Measurements from ENCODE around the gene CFD. TPM values are rescaled to one million over a fixed set of nuclear protein-coding genes. Genes with fewer than 3 reads are reported as not detected.

CFD gene
- polyA plus RNA-seq, 1 donor (not counting 4 experiments of a cell fraction or from before 2014, with no cell fraction given), result 0.47 TPM

DNA sequence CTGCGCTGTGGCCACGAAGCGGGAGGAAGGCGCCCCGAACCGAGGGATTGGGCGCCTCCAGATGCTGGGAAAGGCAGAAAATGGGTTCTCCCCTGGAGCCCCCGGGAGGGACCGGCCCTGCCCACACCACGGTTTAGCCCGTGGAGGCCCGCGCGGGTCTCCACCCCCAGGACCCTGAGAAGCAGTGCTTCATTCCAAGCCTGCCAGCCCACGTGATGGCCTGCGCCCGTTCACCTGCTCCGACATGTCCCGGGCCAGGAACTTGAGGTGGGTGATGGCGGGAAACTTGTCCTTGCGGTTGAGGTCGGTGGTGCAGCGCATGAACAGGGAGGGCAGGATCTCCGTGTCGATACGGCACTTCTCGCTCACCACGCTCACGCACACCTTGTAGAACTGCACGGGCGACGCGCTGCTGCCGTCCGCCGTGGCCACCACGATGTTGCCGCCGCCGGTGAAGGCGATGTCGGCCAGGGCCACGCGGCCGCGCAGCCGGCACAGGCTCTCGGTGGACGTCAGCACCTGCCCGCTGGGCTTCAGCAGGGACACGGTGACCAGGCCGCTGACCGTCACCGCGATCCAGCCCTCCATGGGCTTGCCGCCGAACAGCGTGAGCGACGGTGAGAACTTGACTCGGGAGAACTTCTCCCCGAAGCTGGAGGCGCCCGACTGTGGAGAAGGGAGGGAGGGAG is 26.2 kb downstream of the CFD start:
- Histone ChIP-seq H3K4me2 (ENCODE audit: control insufficient read depth, extremely low read depth, insufficient read depth, low read depth, low read length) (no peak overlapping the region), H3K27ac (ENCODE audit: control insufficient read depth, insufficient read depth, low read length) (no peak overlapping the region), H3K36me3 (ENCODE audit: control insufficient read depth in 2 of 2, extremely low read depth in 1 of 2, insufficient read depth in 2 of 2, low read length in 2 of 2) (peaks cover 17 to 18% of the 10 kb centered on the region in 2 experiments), H3K27me3 (ENCODE audit: control insufficient read depth, extremely low read depth, insufficient read depth, low read length) (no peaks in the 10 kb centered on the region), H3K9me1 (ENCODE audit: control insufficient read depth, extremely low read depth, insufficient read depth, low read length) (no peaks in the 10 kb centered on the region), H2AFZ (ENCODE audit: control insufficient read depth, low read length) (no peak overlapping the region), H3K4me1 (ENCODE audit: control insufficient read depth, extremely low read depth, insufficient read depth, low read length) (peaks cover 6% of the 10 kb centered on the region), H4K20me1 (ENCODE audit: control insufficient read depth, extremely low read depth, insufficient read depth, low read length) (peaks cover 2% of the 10 kb centered on the region), H3K4me3 (ENCODE audit: control insufficient read depth in 2 of 3, extremely low read depth in 1 of 3, insufficient read depth in 2 of 3, low read depth in 1 of 3, low read length in 3 of 3) (no peak overlapping the region), H3K9ac (ENCODE audit: control insufficient read depth, extremely low read depth, insufficient read depth, low read length) (no peak overlapping the region), H3K9me3 (ENCODE audit: control insufficient read depth, low read depth, low read length) (no peaks in the 10 kb centered on the region), H3K79me2 (ENCODE audit: control insufficient read depth, insufficient read depth, low read length) (no peaks in the 10 kb centered on the region)
- DNase-seq (ENCODE audit: low read depth, low spot score), result no peak
- no peak for FAIRE-seq
- dilution Hi-C loops (cut with MboI; ENCODE audit: extremely low pct_ligation_motif_present, low sequenced_read_pairs), result no loop called here
- TF ChIP-seq, protein P1, sequence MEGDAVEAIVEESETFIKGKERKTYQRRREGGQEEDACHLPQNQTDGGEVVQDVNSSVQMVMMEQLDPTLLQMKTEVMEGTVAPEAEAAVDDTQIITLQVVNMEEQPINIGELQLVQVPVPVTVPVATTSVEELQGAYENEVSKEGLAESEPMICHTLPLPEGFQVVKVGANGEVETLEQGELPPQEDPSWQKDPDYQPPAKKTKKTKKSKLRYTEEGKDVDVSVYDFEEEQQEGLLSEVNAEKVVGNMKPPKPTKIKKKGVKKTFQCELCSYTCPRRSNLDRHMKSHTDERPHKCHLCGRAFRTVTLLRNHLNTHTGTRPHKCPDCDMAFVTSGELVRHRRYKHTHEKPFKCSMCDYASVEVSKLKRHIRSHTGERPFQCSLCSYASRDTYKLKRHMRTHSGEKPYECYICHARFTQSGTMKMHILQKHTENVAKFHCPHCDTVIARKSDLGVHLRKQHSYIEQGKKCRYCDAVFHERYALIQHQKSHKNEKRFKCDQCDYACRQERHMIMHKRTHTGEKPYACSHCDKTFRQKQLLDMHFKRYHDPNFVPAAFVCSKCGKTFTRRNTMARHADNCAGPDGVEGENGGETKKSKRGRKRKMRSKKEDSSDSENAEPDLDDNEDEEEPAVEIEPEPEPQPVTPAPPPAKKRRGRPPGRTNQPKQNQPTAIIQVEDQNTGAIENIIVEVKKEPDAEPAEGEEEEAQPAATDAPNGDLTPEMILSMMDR (optimal IDR thresholded peaks at IDR 0.05 in 1 of 3, IDR thresholded peaks at IDR 0.05 in 1 of 3, conservative IDR thresholded peaks at IDR 0.05 in 1 of 3; ENCODE audit: extremely low read depth in 1 of 3, insufficient read depth in 2 of 3, low read length in 3 of 3), result no peak
- no peak for TF ChIP-seq EZH2 (IDR thresholded peaks at IDR 0.05; ENCODE audit: low read length)

DNA sequence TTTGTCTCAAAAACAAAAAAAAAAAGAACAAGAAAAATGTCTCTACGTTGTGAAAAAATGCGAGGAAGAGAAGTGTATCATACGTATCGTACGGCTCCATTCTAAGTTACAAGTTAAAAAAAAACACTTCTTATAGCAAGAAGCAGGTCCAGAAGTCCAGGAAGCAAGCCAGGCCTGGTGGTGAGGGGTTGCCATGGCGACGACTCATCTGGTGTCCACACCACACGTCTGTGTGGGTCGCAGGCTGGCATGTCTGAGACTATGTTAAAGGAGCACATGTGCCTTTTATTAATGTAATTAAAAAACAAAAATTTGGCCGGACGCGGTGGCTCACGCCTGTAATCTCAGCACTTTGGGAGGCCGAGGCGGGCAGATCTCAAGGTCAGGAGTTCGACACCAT is 27.6 kb downstream of the CFD start:
- no peaks in the 10 kb centered on the region for H3K79me2 ChIP-seq (ENCODE audit: control insufficient read depth, insufficient read depth, low read length)
- no peak for TF ChIP-seq EZH2 (IDR thresholded peaks at IDR 0.05; ENCODE audit: low read length)
- TF ChIP-seq, protein P1 (optimal IDR thresholded peaks at IDR 0.05 in 1 of 3, IDR thresholded peaks at IDR 0.05 in 1 of 3, conservative IDR thresholded peaks at IDR 0.05 in 1 of 3; ENCODE audit: extremely low read depth in 1 of 3, insufficient read depth in 2 of 3, low read length in 3 of 3), result no peak
- peaks cover 2% of the 10 kb centered on the region for H4K20me1 ChIP-seq (ENCODE audit: control insufficient read depth, extremely low read depth, insufficient read depth, low read length)
- H3K9ac ChIP-seq (ENCODE audit: control insufficient read depth, extremely low read depth, insufficient read depth, low read length), result no peak overlapping the region
- H2AFZ ChIP-seq (ENCODE audit: control insufficient read depth, low read length), result no peak overlapping the region
- H3K27ac ChIP-seq (ENCODE audit: control insufficient read depth, insufficient read depth, low read length), result no peak overlapping the region
- dilution Hi-C loops (cut with MboI; ENCODE audit: extremely low pct_ligation_motif_present, low sequenced_read_pairs), result no loop called here
- no peaks in the 10 kb centered on the region for H3K9me1 ChIP-seq (ENCODE audit: control insufficient read depth, extremely low read depth, insufficient read depth, low read length)
- peaks cover 9 to 14% of the 10 kb centered on the region in 2 experiments for H3K36me3 ChIP-seq (ENCODE audit: control insufficient read depth in 2 of 2, extremely low read depth in 1 of 2, insufficient read depth in 2 of 2, low read length in 2 of 2)
- peaks cover 6% of the 10 kb centered on the region for H3K4me1 ChIP-seq (ENCODE audit: control insufficient read depth, extremely low read depth, insufficient read depth, low read length)
- H3K9me3 ChIP-seq (ENCODE audit: control insufficient read depth, low read depth, low read length), result no peaks in the 10 kb centered on the region
- FAIRE-seq, result no peak
- no peak for DNase-seq (ENCODE audit: low read depth, low spot score)
- H3K27me3 ChIP-seq (ENCODE audit: control insufficient read depth, extremely low read depth, insufficient read depth, low read length), result no peaks in the 10 kb centered on the region
- no peak overlapping the region for H3K4me2 ChIP-seq (ENCODE audit: control insufficient read depth, extremely low read depth, insufficient read depth, low read depth, low read length)
- H3K4me3 ChIP-seq (ENCODE audit: control insufficient read depth in 2 of 3, extremely low read depth in 1 of 3, insufficient read depth in 2 of 3, low read depth in 1 of 3, low read length in 3 of 3), result no peak overlapping the region
